PC-3 (cell line): Measurements from ENCODE around the gene KCNA2. TPM values are rescaled to one million over a fixed set of nuclear protein-coding genes. Genes with fewer than 3 reads are reported as not detected.

Experiments
- ATAC-seq: fragments of 200-7000 bp; cut with Tn5 transposase; 2 replicates; pipeline ENCODE4 v1.9.1; 2020; ENCODE audit warnings: mild to moderate bottlenecking, moderate library complexity
- BruUV-seq: library from RNA; stranded (reverse); fragments of 400-500 nt; replicated peaks from 2 replicates; lab custom pipeline; 2021; lab: Mats Ljungman, UMichigan
- CTCF ChIA-PET: fragments of 300-600 bp; sonication (Branson Sonifier 250); formaldehyde crosslinking; loops from one replicate; lab custom pipeline; 2022; ENCODE audit warnings: antibody characterized with exemption; lab: Charles Lee
- POLR2A ChIA-PET: fragments of 300-600 bp; sonication (Branson Sonifier 250); formaldehyde crosslinking; loops from one replicate; lab custom pipeline; 2022; ENCODE audit warnings: antibody characterized with exemption; ENCODE audit not compliant: unreplicated experiment; lab: Charles Lee
- DNase-seq: peaks from one replicate; pipeline ENCODE4 v3.0.0-alpha.2; 2015
- H2AFZ ChIP-seq: fragments of 300-600 bp; sonication (generic); 2 replicates; pipeline ENCODE4 v1.6.0; 2016; ENCODE audit warnings: antibody characterized with exemption, low read length
- H3F3A ChIP-seq: fragments of 300-600 bp; sonication (generic); one replicate; pipeline ENCODE4 v1.6.0; 2017; ENCODE audit warnings: antibody characterized with exemption, low read length, control low read depth, mild to moderate bottlenecking; ENCODE audit not compliant: unreplicated experiment
- H3K27ac ChIP-seq: fragments of 300-600 bp; sonication (generic); 2 replicates; pipeline ENCODE4 v1.5.1; 2016; ENCODE audit warnings: mild to moderate bottlenecking, low read length
- H3K27me3 ChIP-seq: fragments of 300-600 bp; sonication (generic); 2 replicates; pipeline ENCODE4 v1.6.1; 2016; ENCODE audit warnings: low read length, mixed read lengths
- H3K36me3 ChIP-seq: fragments of 300-600 bp; sonication (generic); 2 replicates; pipeline ENCODE4 v1.6.1; 2016; ENCODE audit warnings: low read depth, mixed run types, low read length, mixed read lengths
- H3K4me1 ChIP-seq: fragments of 300-600 bp; sonication (generic); 2 replicates; pipeline ENCODE4 v1.5.1; 2016; ENCODE audit warnings: low read length; ENCODE audit not compliant: insufficient read depth
- H3K4me2 ChIP-seq: fragments of 300-600 bp; sonication (generic); 2 replicates; pipeline ENCODE4 v1.6.0; 2016; ENCODE audit warnings: low read length
- H3K4me3 ChIP-seq: fragments of 300-600 bp; sonication (generic); 2 replicates; pipeline ENCODE4 v1.5.1; 2016; ENCODE audit warnings: mild to moderate bottlenecking, low read length, mixed read lengths
- H3K79me2 ChIP-seq: fragments of 300-600 bp; sonication (generic); 2 replicates; pipeline ENCODE4 v1.6.1; 2017; ENCODE audit warnings: low read length, mixed read lengths
- H3K9ac ChIP-seq: fragments of 300-600 bp; sonication (generic); 2 replicates; pipeline ENCODE4 v1.6.0; 2016; ENCODE audit warnings: mild to moderate bottlenecking, low read length
- H3K9me2 ChIP-seq: fragments of 300-600 bp; sonication (generic); replicated peaks from 2 replicates; pipeline ENCODE4 v1.6.1; 2016; ENCODE audit warnings: mixed run types, low read length, mixed read lengths
- H3K9me3 ChIP-seq: fragments of 300-600 bp; sonication (generic); 2 replicates; pipeline ENCODE4 v1.6.1; 2016; ENCODE audit warnings: low read length, mixed read lengths
- H4K20me1 ChIP-seq: fragments of 300-600 bp; sonication (generic); 2 replicates; pipeline ENCODE4 v1.6.1; 2016; ENCODE audit warnings: low read length, mixed read lengths
- CTCF ChIP-seq: fragments of 300-600 bp; sonication (generic); conservative IDR thresholded peaks from 2 replicates; pipeline ENCODE4 v1.5.1; 2017; ENCODE audit warnings: antibody characterized with exemption, low read depth, mild to moderate bottlenecking, low read length
- EZH2 ChIP-seq: fragments of 300-600 bp; sonication (generic); IDR thresholded peaks from one replicate; pipeline ENCODE4 v1.6.1; 2017; ENCODE audit warnings: antibody characterized with exemption, mild to moderate bottlenecking, low read length; ENCODE audit not compliant: unreplicated experiment
- EZH2phosphoT487 ChIP-seq: fragments of 300-600 bp; sonication (generic); IDR thresholded peaks from 2 replicates; pipeline ENCODE4 v1.6.1; 2018; ENCODE audit warnings: mild to moderate bottlenecking, antibody characterized with exemption, low read length, borderline replicate concordance
- intact Hi-C: fragments of 100-400 bp; cut with micrococcal nuclease; formaldehyde crosslinking; loops from 2 replicates; pipeline ENCODE4 v1.9.0; 2023
- total RNA-seq: library from RNA; depleted of rRNA; stranded (reverse); fragments of >200 nt; gene quantifications from 2 replicates; pipeline ENCODE4 v1.2.3, GENCODE V29; 2014

KCNA2 gene
- total RNA-seq, 1 experiment from 2014 or later: not detected

DNA sequence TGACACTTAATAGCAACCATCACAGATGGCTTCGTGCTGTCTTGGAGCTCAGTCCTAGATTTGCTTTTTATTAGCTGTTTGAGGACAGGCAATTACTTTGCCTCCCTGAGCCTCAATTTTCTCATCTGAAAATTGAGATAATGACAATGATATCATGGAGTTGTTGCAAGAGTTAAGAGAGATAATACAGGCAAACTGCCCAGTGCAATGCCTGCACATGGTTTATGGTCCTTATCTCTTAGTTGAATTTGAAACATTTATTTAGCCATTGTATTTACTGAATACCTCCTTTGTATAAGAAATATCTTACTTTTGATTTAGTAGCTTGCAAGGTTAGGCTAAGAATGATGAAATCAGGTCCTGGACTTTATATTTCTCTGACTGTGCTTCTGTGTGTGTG is 17.7 kb downstream of the KCNA2 start:
- Histone ChIP-seq H3K36me3 (no peaks in the 10 kb centered on the region), H3K4me2 (no peak overlapping the region), H3K27me3 (peaks cover 72% of the 10 kb centered on the region), H3F3A (no peaks in the 10 kb centered on the region), H3K79me2 (no peaks in the 10 kb centered on the region), H4K20me1 (no peaks in the 10 kb centered on the region), H3K4me3 (no peak overlapping the region), H3K9me3 (no peaks in the 10 kb centered on the region), H2AFZ (no peak overlapping the region), H3K9me2 (no peaks in the 10 kb centered on the region), H3K27ac (no peak overlapping the region), H3K9ac (no peak overlapping the region), H3K4me1 (no peaks in the 10 kb centered on the region)
- POLR2A ChIA-PET: no interaction called here
- no TSS peak for BruUV-seq
- no peak for DNase-seq
- CTCF ChIA-PET: no interaction called here
- TF ChIP-seq EZH2phosphoT487 (no peak), EZH2 (no peak)
- intact Hi-C loops: no loop called here
- no peak for ATAC-seq

- H3K27me3 ChIP-seq: peaks cover 77% of the 10 kb centered on the region
Measured at GRCh38 chr1:110587906-110588305, 18.3 kb downstream of the KCNA2 start.

DNA sequence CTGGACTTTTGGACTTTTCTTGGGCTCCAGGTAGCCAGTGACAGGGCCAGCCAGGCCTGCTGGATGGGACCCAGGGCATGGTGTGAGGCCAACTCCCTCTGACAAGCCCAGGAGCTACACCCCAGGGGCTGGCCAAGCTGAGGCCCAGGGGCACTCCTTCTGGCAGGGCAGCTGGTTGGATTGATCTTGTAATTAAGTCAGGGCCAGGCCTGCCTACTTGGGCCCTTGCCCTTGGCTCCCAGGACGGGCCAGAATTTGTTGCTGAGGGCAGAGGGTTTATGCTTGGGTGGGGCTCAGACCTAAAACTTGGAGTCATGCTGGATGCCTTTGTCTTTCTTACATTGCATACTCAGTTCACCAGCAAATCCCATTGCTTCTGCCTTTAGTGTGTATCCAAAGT is 20.7 kb downstream of the KCNA2 start:
- Histone ChIP-seq H3F3A (no peaks in the 10 kb centered on the region), H3K4me2 (no peak overlapping the region), H4K20me1 (no peaks in the 10 kb centered on the region), H3K27me3 (peaks cover 87% of the 10 kb centered on the region), H3K4me3 (no peak overlapping the region), H2AFZ (no peak overlapping the region), H3K27ac (no peak overlapping the region), H3K4me1 (no peaks in the 10 kb centered on the region), H3K9me2 (no peaks in the 10 kb centered on the region), H3K79me2 (no peaks in the 10 kb centered on the region), H3K36me3 (no peaks in the 10 kb centered on the region), H3K9ac (no peak overlapping the region), H3K9me3 (no peaks in the 10 kb centered on the region)
- BruUV-seq: no TSS peak
- no peak for TF ChIP-seq EZH2phosphoT487
- no peak for TF ChIP-seq EZH2
- no peak for TF ChIP-seq CTCF
- CTCF ChIA-PET: no interaction called here
- no peak for DNase-seq
- intact Hi-C loops: no loop called here
- POLR2A ChIA-PET: no interaction called here
- ATAC-seq: no peak

More at GRCh38 chr1:110587906-110588305, 18.3 kb downstream of the KCNA2 start:
- no peak for DNase-seq
- ChIA-PET POLR2A (no interaction called here), CTCF (no interaction called here)
- H3K27ac ChIP-seq: no peak overlapping the region
- TF ChIP-seq EZH2phosphoT487: no peak
- TF ChIP-seq CTCF: no peak
- no peak for TF ChIP-seq EZH2
- H3K9ac ChIP-seq: no peak overlapping the region
- no peaks in the 10 kb centered on the region for H3K9me2 ChIP-seq
- no peak overlapping the region for H2AFZ ChIP-seq
- no peak for ATAC-seq
- no peaks in the 10 kb centered on the region for H3K36me3 ChIP-seq
- H3K4me1 ChIP-seq: no peaks in the 10 kb centered on the region
- H4K20me1 ChIP-seq: no peaks in the 10 kb centered on the region
- H3F3A ChIP-seq: no peaks in the 10 kb centered on the region
- H3K79me2 ChIP-seq: no peaks in the 10 kb centered on the region
- BruUV-seq: no TSS peak
- H3K4me2 ChIP-seq: no peak overlapping the region
- no peaks in the 10 kb centered on the region for H3K9me3 ChIP-seq
- H3K4me3 ChIP-seq: no peak overlapping the region
- intact Hi-C loops: no loop called here
